Measurements from ENCODE around the gene PFDN6. TPM values are rescaled to one million over a fixed set of nuclear protein-coding genes. Genes with fewer than 3 reads are reported as not detected.

The PFDN6 gene
- 10 to 100 TPM in 3 of 4 donors, not detected in 1; 23.6 to 39.8 (median 28.1) TPM for total RNA-seq

DNA sequence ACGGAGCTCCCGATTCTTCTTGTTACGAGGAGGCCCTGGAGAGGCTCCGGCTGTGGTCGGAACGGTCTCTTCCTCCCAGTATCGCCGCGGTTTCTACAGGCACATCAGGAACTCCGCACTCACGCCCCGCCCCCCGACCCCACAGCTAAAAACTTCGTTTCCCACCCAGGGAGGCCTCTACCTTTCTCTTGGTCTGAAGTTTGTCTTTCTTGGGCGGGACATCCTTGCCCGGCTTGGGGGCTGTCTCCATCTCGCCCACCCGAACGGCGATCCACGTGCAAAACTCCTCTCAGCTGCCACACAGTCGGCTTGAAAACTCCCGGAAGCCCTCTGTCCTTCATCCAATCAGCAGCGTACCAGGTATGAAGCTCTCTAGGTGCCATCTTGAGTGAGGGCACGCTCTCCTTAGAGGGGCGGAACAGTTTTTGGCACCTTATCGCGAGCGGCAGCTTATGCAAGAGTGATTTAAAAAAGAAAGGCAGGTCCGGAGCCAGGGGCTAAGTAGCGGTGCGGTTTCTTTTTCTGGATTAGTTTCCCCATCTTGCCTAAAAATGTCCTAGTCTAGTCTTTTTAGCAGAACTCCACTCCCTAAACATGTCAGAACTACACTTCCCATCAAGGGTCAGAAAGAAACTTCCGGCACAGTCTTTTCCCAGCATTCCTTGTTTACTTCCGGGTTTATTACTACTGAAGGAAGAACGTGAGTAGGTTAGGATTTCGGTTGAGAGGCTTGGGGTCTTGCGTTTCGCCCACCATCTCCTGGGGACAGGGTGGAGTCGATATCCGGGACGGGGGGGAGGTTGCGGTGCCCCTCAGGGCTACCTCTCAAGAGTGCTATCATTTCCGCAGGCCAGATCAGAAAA, at the start of gene PFDN6, which contains the start of gene WDR46:
PFDN6 (plus strand) TSS at position 681 of the 863 bp plus-strand sequence. CDS start 256 bp downstream, outside the sequence.
WDR46 (minus strand) TSS at position 319 of the 863 bp plus-strand sequence; CDS start at position 250, 69 bp downstream.
- in situ Hi-C loops (cut with MboI; ENCODE audit: low pct_ligation_motif_present in 1 of 4, low pct_unique_long_range_greater_than_20kb in 1 of 4, low sequenced_read_pairs in 3 of 4) (no loop called here), intact Hi-C loops (cut with DNase I; ENCODE audit: low total_unique reads) (no loop called here)
- Histone ChIP-seq H3K27me3 (no peaks in the 10 kb centered on the region), H3K4me1 (peaks cover 6 to 21% (median 20%) of the 10 kb centered on the region in 4 donors), H3K9me3 (no peaks in the 10 kb centered on the region), H3K4me3 (peak within 1 kb of the TSS; percentile 69 to 93 (median 79)), H3K27ac (peak within 1 kb of the TSS; percentile 80 to 89 (median 86)), H3K36me3 (peaks cover 0 to 8% (median 0%) of the 10 kb centered on the region in 4 donors)
- WGBS, 2 donors (ENCODE audit: low coverage in 1 of 2) = 0% methylated on average over 43 of the region's 43 CpGs; no CpG with 5 or more reads in 1 of the 2 donors
- peak; percentile 84 for DNase-seq
- TF ChIP-seq POLR2AphosphoS5 (IDR thresholded peaks at IDR 0.05) (peak; percentile 62 to 70 (median 66)), EP300 (IDR thresholded peaks at IDR 0.05; ENCODE audit: low read depth) (no peak), POLR2A (IDR thresholded peaks at IDR 0.05) (peak; percentile 32)
- TF ChIP-seq, protein P1, sequence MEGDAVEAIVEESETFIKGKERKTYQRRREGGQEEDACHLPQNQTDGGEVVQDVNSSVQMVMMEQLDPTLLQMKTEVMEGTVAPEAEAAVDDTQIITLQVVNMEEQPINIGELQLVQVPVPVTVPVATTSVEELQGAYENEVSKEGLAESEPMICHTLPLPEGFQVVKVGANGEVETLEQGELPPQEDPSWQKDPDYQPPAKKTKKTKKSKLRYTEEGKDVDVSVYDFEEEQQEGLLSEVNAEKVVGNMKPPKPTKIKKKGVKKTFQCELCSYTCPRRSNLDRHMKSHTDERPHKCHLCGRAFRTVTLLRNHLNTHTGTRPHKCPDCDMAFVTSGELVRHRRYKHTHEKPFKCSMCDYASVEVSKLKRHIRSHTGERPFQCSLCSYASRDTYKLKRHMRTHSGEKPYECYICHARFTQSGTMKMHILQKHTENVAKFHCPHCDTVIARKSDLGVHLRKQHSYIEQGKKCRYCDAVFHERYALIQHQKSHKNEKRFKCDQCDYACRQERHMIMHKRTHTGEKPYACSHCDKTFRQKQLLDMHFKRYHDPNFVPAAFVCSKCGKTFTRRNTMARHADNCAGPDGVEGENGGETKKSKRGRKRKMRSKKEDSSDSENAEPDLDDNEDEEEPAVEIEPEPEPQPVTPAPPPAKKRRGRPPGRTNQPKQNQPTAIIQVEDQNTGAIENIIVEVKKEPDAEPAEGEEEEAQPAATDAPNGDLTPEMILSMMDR (IDR thresholded peaks at IDR 0.05) = no peak

DNA sequence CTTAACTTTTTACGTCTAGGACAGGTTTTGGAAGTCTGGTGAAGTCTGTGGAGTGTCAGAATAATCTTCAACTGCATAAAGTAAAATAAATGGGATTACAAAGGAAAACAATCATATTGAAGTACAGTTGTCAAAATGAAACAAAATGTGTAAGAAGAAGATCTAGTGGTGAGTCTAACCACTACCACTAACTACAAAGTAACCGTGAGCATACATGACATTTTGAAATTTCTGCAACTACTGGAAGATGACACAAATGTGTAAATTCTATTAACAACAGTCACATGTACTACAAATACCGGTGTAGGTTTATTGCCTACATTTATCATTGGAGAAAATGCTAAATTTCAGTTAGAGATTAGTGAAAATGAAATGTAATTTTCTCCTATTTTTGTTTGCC, 47.4 kb upstream of the PFDN6 start:
- H3K27ac ChIP-seq = no peak overlapping the region
- no peak overlapping the region for H3K4me3 ChIP-seq
- no peak for DNase-seq
- no peaks in the 10 kb centered on the region for H3K9me3 ChIP-seq
- H3K36me3 ChIP-seq = no peaks in the 10 kb centered on the region
- in situ Hi-C loops (cut with MboI; ENCODE audit: low pct_ligation_motif_present in 1 of 4, low pct_unique_long_range_greater_than_20kb in 1 of 4, low sequenced_read_pairs in 3 of 4) (loop anchor here (10.0 to 25.0 kb wide), 4 partner anchors 77 to 230 kb away; partner anchors contain the start of gene HLA-DOA (in 1 of the 4)), intact Hi-C loops (cut with DNase I; ENCODE audit: low total_unique reads) (loop anchor here (10.0 kb wide), 2 partner anchors 77 to 227 kb away; no protein-coding TSS in a partner anchor)
- TF ChIP-seq POLR2A (IDR thresholded peaks at IDR 0.05) = no peak
- WGBS, 2 donors (ENCODE audit: low coverage in 1 of 2) = 26 to 37% methylated on average over 3 of the region's 3 CpGs
- peaks cover 30% of the 10 kb centered on the region for H3K27me3 ChIP-seq
- H3K4me1 ChIP-seq = no peaks in the 10 kb centered on the region

DNA sequence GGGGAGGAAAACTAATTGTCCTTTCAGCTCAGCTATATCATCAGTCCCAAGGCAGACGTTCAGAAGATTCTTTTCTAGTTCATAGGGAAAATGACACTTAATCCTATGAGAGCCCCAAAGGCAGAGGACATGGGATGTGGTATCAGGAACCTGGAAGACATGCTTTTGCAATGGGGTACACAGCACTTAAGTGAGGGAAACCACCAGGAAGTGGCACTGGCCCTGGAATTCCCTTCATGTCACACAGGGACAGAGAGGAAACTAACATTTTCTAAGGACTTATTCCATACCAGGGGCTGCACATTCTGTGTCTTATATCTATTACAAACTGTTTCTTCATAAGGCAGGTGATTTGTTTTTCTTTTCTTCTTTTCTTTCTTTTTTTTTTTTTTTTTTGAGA, 45.9 kb upstream of the PFDN6 start:
- no peaks in the 10 kb centered on the region for H3K36me3 ChIP-seq
- H3K9me3 ChIP-seq = no peaks in the 10 kb centered on the region
- WGBS, 2 donors (ENCODE audit: low coverage in 1 of 2) = 33 to 35% methylated on average over 1 of the region's 1 CpG
- H3K4me3 ChIP-seq = no peak overlapping the region
- no peak overlapping the region for H3K27ac ChIP-seq
- peaks cover 25% of the 10 kb centered on the region for H3K27me3 ChIP-seq
- no peak for DNase-seq
- in situ Hi-C loops (cut with MboI; ENCODE audit: low pct_ligation_motif_present in 1 of 4, low pct_unique_long_range_greater_than_20kb in 1 of 4, low sequenced_read_pairs in 3 of 4) = loop anchor here (10.0 to 25.0 kb wide), 4 partner anchors 79 to 231 kb away; partner anchors contain the start of gene HLA-DOA (in 1 of the 4)
- peaks cover 0 to 10% (median 7%) of the 10 kb centered on the region in 4 donors for H3K4me1 ChIP-seq
- TF ChIP-seq, protein P1 (IDR thresholded peaks at IDR 0.05) = no peak
- intact Hi-C loops (cut with DNase I; ENCODE audit: low total_unique reads) = loop anchor here (10.0 kb wide), 2 partner anchors 79 to 229 kb away; no protein-coding TSS in a partner anchor

DNA sequence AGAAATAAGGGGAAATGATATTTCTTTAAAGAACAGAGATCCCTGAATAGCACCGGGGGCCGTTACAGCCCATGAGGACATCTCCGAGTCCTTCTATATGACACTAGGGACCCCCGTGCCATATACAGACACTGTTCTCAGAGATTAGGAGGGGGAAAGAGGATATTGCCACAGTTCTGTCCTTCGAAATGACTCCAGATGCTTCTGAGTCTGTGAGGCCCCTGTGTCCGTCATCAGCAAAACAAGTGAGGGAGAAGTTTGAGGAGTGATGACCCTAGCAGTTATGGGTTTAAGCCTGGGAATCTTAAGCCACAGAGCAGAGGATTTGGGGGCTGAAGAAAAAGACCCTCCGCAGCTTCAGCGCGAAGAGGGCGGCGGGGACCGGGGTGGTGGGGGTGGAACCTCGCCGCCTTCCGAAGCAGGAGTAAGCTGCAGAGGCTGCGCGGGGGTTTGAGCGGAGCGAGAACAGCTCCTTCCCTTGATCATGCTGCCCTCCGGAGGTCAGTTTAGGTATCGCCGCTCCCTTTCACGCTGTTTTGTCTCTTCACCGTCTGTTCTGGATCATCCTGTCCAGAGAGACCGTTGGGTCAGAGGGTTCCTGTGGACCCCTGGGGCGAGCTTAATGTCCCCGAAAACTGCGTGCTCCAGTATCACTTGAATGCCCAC, 41.3 kb upstream of the PFDN6 start:
- peaks cover 4% of the 10 kb centered on the region for H3K27me3 ChIP-seq
- in situ Hi-C loops (cut with MboI; ENCODE audit: low pct_ligation_motif_present in 1 of 4, low pct_unique_long_range_greater_than_20kb in 1 of 4, low sequenced_read_pairs in 3 of 4) = loop anchor here (5.0 to 25.0 kb wide), 5 partner anchors 83 to 236 kb away; partner anchors contain the start of gene HLA-DOA (in 1 of the 4)
- WGBS, 2 donors (ENCODE audit: low coverage in 1 of 2) = 6 to 22% methylated on average over 4 to 26 of the region's 28 CpGs
- no peaks in the 10 kb centered on the region for H3K36me3 ChIP-seq
- H3K4me3 ChIP-seq = peak overlapping the region in 3 of 4 donors; percentile 34 to 60 (median 42)
- TF ChIP-seq, protein P1 (IDR thresholded peaks at IDR 0.05) = peak; percentile 96 to 98 (median 97)
- no peak for TF ChIP-seq EP300 (IDR thresholded peaks at IDR 0.05; ENCODE audit: low read depth)
- H3K4me1 ChIP-seq = peaks cover 12 to 27% (median 24%) of the 10 kb centered on the region in 4 donors
- H3K9me3 ChIP-seq = no peaks in the 10 kb centered on the region
- H3K27ac ChIP-seq = peak overlapping the region; percentile 88 to 93 (median 92)
- intact Hi-C loops (cut with DNase I; ENCODE audit: low total_unique reads) = loop anchor here (5.0 to 10.0 kb wide), 3 partner anchors 83 to 233 kb away; no protein-coding TSS in a partner anchor
- DNase-seq = peak; percentile 94
